Measurements from ENCODE around the gene GRIN2C.
"Not testable (repeated sequence)": the region's sequence is repeated elsewhere in the genome, so short reads cannot be mapped to it uniquely, and the experiment has no call there.

GRIN2C gene

GRCh38 chr17:74878658-74879057 lies 19.0 kb upstream of the GRIN2C start:
- no peak for DNase-seq

GRCh38 chr17:74877592-74878548 lies 18.2 kb upstream of the GRIN2C start:
- no peak for DNase-seq

GRCh38 chr17:74875977-74876593 lies 16.4 kb upstream of the GRIN2C start:
- no peak for DNase-seq

- no peak for DNase-seq
Measured at GRCh38 chr17:74875155-74875976, 15.7 kb upstream of the GRIN2C start.

GRCh38 chr17:74874615-74875037 lies 14.9 kb upstream of the GRIN2C start:
- DNase-seq = no peak

- no peak for DNase-seq
Measured at GRCh38 chr17:74873874-74874614, 14.4 kb upstream of the GRIN2C start.

DNA sequence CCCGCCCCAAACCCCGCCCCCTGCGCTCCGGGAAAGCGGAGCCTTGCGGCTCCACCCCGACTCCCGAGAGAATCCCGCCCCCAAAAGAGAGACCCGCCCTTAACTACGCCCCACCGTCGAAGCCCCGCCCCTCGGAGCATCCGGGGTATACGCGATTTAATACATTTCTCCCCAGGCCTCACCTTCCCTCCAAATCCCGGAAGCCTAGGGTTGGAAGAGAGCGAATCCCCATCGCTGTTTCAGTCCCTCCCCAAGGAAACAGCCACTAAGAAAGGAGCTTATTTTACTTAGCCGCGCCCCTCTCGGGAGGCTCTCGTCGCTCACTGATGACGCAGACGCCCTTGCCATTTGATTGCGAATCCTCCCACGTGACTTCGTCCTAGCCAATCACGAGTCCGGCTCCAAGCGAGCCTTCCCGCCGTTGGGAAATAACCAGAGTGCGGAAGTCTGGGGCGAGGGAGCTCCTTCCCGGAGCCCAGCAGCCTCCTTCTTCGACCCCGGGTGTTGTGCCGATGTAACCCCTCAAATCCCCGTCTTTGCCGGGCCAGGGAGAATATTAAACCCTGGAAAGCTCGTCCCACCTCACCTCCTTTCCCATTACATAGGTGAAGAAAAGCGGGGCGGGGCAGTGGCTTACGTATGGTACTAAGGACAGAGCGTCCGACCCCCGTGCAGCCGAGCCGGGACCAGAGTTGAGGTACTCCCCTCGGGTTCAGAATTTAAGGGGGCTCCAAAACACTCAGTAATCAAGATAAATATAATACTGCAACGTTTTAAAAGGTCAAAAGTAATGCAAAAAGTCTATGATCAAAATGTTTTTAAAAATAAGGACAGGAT lies 13.6 kb upstream of the GRIN2C start:
- peak; percentile 99 for DNase-seq

GRCh38 chr17:74872313-74873036 lies 12.8 kb upstream of the GRIN2C start, which contains the start of gene FDXR:
Gene FDXR (minus strand): TSS chr17:74872994. CDS start chr17:74872944, 50 bp downstream.
- no peak for DNase-seq

- no peak for DNase-seq
Measured at GRCh38 chr17:74871356-74872076, 11.8 kb upstream of the GRIN2C start.

DNA sequence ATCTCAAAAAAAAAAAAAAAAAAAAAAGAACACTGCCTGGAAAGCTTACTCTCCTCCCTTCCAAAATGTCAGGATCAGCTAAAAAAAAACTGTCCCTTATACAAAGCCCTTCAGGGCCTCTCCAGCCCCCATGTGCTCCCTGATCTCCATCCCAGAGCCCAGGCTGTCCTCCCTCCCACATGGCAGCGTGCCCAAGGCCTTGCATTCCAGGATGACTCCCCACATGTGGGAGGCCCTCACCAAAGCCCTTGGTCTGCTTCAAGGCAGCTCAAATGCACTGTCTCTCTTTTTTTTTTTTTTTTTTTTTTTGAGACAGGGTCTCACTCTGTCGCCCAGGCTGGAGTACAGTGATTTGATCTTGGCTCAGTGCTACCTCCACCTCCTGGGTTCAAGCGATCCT lies 10.8 kb upstream of the GRIN2C start:
- DNase-seq = no peak

GRCh38 chr17:74870028-74870427 lies 10.3 kb upstream of the GRIN2C start:
- DNase-seq = not testable (repeated sequence)

- no peak for DNase-seq
Measured at GRCh38 chr17:74868908-74869255, 9.2 kb upstream of the GRIN2C start.

GRCh38 chr17:74868251-74868907 lies 8.7 kb upstream of the GRIN2C start:
- DNase-seq = no peak

DNA sequence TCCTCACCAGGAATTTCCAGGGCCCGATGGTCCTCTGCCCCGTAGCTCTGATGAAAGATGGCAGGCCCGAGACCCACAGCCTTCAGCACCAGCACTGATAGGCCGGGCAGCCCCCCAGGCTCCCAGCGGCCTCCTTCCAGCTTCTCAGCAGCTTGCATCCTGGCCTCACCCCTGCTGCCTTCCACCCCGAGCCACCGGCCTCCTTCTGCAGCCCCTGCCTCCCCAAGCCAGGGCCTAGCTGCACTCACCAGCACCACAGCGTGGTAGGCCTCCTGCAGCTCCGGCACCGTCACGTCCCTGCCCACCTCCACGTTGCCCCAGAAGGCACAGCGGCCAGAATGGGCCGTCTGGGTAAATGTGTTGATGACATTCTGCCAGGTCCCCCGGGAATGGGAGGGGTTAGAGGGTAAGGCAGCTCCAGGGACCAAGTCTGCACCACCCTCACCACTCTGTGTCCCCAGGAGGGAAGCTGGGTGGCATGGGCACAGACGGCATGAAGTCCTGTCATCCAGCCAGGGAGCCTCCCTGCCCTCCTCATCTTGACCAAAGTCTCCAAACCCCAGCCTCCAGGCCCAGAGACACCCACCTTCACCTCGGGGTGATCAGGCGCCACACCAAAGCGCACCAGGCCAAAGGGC lies 6.6 kb upstream of the GRIN2C start:
- no peak for DNase-seq

GRCh38 chr17:74865504-74866197 lies 6.0 kb upstream of the GRIN2C start:
- DNase-seq = no peak

DNA sequence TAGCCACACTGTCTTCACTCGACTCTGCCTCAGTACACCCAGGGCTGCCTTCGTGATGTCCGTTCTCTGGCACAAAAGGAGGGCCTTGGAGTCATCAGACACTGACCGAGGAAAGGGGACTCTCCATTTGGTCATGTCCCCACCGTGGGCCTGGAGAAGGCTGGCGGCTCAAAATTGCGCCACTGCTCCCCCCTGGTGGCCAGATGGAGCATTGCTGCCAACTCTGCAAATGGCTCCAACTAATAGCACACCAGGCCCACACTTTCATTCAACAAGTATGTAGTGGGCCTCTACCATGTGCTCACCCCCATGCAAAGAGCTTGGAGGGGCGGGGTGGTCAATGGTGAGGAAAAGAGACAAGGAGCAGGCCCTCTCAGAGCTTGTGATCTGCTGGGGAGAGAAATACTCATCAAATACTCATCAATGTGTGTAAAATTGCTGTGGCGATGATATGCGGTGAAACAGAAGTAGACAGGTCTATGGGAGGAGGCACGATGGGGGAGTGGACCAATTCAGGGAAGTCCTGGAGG lies 5.2 kb upstream of the GRIN2C start:
- peak; percentile 69 for DNase-seq

DNA sequence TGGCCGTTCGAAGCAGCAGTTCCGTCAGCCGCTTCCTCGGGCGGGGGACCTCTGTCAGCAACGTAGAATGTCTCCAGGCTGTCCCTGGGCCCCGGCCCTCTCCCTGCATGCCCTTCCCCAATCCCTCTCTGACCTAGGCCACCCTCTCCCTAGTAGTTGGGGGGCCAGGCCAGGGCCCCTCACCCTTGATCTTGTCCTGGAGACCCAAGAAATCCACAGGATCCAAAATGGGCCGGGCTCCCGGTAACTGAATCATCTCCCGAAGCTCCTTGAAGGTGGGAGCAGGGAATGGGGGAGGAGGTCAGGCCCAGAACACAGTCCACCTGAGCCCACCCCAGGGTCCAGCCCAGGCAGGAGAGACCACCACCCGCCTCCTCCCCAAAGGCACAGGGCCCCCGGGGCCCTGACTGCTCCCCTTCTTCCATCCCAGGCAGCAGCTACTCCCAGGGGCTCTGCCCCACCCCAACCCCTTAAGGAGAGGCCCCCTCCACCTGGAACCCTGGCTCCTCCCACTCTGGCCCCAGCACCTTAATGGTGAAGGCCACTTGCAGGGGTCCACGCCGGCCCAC lies 4.7 kb upstream of the GRIN2C start:
- no peak for DNase-seq
